Measurements from ENCODE around the gene ACTN3.

Gene ACTN3

DNA sequence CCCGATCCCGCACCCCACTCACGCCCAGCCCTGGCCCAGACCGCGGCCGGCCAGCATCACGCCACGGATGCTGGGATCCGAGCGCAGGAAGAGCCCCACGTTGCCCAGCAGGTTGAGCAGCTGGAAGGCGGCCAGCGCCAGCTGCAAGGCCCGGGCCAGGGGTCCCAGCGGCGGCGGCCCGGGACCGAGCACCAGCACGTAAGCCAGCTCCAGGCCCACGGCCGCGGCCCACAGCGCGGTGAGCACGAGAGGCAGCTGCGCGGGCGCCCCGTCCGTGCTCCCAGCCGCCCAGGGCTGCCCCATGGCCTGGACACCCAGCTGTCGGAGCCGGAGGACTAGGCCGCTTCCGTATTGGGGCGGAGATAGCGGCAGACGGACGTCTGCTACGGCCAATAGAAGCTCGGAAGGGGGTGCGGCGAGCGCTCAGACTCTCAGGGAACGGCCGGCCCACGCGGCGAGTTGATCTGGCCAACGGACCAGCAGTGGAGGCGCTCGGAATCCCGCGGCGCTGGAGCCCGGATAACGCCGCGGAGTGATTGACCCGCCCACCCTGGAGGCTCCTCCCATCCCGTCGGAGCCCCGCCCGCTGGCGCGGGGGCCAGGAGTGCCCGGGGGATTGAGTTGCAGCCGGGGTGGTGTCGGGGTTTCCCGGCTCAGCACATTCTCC lies 869 bp upstream of the ACTN3 start, which contains the start of gene ZDHHC24:
Gene ZDHHC24, minus strand, starts transcription at position 348 of the 667 bp plus-strand sequence. Its CDS starts 45 bp downstream, at position 303.
- DNase-seq (ENCODE audit: low spot score): peak; percentile 97

DNA sequence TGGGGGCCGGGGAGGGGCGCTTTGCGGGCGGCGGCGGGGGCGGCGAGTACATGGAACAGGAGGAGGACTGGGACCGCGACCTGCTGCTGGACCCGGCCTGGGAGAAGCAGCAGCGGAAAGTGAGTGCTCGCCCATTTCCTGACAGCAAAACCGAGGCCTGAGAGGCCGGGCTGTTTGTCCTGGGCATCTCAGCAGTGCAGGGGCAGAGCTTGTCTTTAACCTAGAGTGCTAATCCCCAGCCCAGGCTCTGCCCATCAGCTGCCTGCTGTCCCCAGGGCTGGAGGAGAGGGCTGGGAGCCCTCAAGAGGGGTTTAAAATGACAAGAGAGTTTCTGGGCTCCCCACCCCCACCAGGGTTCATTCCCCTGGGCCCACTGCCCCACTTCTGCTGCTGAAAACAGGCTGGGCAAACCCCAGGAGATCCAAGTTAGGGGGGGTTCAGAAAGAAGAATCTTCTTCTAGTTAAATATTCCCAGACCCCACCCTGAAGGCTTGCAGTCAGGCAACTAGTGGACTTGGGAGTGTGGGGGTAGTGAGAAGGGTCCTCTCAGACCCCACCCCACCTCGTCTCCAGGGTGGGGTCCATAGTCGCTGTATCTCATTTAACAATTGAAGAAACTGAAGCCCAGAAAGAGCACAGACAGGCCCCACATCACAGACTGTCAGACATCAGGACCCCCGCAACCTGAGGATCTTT lies 411 bp downstream of the ACTN3 start:
- no peak for DNase-seq (ENCODE audit: low spot score)

DNA sequence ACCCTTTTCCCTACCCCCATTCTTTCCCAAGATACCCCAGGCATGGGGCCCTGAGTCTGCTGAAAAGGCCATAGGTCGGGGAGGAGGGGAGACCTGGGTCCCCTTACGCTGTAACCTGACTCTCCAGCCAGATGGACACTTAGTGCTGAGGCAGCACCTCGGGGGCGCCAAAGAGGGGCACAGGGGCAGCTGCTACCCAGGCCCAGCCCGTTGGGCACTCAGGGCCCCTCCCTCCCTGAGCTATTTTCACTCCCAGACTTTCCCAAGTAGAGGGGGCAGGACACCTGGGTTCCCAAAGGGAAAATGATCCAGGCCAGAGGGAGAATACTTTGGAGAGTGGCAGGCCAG lies 933 bp downstream of the ACTN3 start:
- no peak for DNase-seq (ENCODE audit: low spot score)

DNA sequence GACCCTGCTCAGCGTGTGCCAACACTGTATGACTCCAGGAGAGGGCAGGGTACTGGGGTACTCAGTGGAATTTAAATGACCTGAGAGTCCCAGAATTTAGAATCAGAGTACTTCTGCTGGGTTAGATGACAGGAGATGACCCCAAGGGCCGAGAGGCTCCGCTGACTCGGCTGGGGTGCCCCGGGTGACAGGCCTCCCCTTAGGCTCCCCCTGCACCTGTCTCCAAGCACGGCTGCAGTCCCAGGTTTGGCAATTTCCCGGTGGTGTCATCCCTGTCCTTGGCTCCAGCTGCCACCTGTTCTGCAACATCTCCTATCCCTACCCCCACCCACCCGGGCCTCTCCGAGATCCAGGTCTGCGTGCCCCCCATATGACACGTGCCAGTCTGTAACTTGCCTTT lies 1.3 kb downstream of the ACTN3 start:
- DNase-seq (ENCODE audit: low spot score): no peak

DNA sequence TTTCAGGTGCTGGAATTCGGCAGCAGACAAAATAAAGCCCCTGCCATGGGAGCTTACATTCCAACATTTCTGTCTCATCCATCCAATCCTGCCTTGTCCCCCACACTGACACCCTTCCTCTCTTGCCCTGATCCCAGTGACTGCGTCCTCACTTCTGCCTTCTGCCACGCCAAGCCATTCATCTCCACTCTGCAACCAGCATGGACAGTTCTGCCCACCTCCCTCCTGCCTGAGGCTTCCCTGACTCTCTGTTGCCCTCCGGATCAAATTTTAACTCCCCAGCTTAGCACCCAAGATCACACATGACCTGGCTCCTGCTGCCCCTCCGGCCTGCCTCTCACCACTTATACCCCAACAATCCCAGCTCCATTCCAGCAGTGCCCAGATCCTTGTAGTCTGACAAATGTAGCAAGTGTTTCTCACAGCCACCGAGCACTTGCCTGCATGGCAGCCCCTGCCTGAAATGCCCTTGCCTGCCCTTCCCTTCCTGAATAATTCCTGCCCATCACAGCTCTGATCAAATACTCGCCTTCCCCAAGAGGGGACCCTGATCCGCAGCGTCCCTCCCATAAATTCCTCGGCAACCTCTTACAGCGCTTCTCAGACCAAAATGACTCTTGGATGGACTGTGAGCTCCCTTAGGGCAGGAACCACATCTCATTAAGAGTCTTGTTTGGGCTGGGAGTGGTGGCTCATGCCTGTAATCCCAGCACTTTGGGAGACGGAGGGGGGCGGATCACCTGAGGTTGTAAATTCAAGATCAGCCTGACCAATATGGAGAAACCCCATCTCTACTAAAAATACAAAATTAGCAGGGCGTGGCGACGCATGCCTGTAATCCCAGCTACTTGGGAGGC lies 2.3 kb downstream of the ACTN3 start:
- DNase-seq (ENCODE audit: low spot score): no peak

DNA sequence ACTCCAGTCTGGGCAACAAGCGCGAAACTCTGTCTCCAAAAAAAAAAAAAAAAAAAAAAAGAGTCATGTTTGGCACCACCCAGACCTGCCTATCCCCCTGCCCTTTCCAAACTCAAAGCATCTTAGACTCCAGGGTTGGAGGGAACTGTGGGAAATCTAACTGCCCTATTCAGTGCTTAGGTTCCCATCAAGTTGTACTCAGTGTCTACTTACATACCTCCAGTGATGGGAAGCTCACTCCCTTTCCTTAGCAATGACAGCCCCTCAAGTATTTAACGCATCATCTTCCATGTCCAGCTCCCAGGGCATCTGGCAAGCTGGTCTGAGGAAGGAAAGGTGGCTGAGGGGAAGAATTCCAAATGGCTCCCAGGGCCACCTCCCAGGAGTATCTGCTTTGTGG lies 3.0 kb downstream of the ACTN3 start:
- no peak for DNase-seq (ENCODE audit: low spot score)

DNA sequence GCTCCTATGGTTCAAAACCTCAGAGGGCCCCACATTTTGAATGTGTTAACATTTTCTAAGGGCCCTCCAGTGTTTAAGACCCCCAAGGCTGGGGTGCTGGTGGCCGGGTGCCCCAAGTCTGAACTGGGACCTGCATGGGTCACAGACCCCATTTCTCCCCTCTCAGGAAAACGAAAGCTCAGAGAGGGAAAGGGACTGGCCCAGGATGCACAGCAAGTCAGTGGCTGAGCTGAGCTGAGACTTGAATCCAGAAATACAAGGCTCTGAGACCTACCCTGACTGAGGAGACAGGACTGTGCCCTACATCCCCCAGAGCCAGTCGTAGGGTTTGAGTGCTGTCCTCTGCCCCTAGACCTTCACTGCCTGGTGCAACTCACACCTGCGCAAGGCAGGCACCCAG lies 4.2 kb downstream of the ACTN3 start:
- DNase-seq (ENCODE audit: low spot score): no peak

DNA sequence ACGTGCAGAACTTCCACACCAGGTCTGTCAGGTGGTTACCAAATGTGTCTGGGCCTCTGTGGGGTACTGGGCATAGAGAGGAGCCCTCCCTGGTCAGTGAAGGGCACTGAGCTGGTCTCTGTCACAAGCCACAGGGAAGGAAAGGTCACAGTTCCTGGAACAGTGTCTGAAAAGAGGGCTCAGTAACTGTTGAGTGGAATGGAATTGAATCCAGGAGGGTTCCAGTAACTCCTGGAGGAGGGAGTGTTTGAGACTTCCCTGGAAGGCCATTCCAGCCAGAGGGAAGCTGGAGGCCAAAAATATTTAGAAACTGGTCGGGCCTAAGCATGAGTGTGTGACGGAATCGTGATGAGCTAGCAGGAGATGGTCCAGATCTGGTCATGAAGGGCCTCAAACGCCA lies 7.9 kb downstream of the ACTN3 start:
- DNase-seq (ENCODE audit: low spot score): no peak

DNA sequence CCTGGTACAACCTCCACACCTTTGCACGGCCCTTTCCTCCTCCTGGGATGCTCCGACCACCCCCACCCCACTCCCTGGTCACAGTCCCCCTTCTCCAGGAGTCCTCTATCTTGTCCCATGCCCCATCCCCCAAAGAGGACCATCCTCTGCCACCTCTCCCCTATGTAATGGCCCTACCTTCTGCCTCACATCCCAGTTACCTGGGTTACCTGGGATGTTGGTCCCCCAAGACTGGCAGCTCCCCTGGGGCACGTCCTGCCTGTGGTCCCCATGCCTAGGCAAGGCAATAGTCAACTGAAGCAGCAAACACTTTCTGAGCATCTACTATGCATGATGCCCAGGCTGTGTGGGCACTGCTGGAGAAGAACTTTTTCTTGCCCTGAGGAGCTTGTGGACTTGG lies 8.7 kb downstream of the ACTN3 start:
- DNase-seq (ENCODE audit: low spot score): no peak

DNA sequence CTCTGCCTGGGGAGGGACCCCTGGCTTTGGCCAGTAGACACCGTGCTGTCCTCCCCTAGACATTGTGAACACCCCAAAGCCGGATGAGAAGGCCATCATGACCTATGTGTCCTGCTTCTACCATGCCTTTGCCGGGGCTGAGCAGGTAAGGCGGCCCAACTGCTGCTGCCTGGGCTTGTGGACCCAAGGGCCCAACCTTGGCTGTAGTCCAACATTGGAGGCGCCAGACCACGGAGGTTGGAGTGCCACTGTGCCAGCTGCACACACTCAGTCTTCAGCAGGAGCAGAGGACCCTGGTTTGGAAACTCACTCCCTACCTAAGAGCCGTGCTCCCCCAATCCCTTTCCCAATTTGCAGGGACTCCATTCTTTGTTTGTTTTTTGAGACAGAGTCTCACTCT lies 9.4 kb downstream of the ACTN3 start:
- DNase-seq (ENCODE audit: low spot score): no peak

DNA sequence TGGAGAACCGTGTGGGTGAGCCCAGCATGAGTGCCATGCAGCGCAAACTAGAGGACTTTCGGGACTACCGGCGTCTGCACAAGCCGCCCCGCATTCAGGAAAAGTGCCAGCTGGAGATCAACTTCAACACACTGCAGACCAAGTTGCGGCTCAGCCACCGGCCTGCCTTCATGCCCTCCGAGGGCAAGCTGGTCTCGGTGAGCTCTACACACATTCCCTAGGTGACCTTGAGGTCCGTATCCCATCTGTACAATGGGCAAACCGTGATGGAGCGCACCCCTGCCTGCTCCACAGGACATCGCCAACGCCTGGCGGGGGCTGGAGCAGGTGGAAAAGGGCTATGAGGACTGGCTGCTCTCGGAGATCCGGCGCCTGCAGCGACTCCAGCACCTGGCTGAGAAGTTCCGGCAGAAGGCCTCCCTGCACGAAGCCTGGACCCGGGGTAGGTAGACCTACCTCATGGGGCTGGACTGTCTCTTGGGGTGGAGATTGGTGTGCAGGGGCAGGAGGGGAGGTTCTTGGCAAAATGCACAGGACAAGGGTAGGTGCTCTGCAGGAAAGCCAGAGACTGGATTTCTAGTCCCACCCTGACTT lies 11.1 kb downstream of the ACTN3 start:
- no peak for DNase-seq (ENCODE audit: low spot score)

DNA sequence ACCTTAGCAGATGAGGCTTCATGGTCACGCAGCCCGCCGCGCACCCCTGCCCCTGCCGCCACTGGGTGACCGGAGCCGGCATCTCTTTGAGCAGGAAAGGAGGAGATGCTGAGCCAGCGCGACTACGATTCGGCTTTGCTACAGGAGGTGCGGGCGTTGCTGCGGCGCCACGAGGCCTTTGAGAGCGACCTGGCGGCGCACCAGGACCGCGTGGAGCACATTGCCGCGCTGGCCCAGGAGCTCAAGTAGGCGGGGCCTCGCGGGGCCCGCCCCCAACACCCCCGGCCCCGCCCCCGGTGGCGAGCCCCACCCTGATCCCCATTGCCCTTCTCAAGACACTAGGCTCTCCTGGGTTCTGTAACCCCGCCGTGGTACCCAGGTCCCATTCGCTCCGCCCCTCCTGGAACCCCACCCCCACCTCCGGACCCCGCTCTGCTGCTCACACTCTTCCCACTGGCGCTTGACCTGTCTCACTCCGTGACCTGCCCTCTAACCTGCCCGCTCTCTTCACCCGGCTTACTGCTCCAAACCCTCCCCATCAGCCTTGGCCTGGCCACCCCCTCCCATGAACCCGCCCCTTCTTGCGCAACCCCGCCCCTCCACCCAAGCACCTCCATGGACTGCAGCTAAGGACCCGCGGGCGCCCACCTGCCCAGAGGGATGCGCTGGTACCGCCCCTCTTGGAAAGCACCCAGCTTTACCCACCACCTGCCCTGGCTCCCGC lies 12.6 kb downstream of the ACTN3 start:
- DNase-seq (ENCODE audit: low spot score): peak; percentile 59

DNA sequence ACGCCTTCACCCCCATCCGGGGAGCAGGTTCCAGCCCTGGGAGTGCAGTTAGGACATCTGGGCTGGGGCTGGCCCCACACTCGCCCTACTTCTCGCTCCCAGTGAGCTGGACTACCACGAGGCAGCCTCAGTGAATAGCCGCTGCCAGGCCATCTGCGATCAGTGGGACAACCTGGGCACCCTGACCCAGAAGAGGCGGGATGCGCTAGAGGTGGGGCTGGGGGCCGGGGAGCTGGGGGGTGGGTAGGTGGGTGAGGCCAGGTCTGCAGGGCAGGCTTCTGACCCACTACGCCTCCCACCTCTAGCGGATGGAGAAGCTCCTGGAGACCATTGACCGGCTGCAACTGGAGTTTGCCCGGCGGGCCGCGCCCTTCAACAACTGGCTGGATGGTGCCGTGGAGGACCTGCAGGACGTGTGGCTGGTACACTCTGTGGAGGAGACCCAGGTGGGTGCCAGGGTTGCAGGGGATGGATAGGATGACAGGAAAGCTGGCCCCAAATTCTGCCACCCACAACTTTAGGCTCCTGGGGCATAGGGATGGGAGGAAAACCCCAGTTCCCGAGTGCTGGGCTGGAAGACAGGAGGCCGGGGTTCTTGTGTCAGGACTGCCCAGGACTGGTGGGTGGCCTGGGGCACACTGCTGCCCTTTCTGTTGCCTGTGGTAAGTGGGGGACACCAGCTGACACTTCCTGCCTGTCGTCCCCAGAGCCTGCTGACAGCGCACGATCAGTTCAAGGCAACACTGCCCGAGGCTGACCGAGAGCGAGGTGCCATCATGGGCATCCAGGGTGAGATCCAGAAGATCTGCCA lies 13.4 kb downstream of the ACTN3 start:
- DNase-seq (ENCODE audit: low spot score): no peak

DNA sequence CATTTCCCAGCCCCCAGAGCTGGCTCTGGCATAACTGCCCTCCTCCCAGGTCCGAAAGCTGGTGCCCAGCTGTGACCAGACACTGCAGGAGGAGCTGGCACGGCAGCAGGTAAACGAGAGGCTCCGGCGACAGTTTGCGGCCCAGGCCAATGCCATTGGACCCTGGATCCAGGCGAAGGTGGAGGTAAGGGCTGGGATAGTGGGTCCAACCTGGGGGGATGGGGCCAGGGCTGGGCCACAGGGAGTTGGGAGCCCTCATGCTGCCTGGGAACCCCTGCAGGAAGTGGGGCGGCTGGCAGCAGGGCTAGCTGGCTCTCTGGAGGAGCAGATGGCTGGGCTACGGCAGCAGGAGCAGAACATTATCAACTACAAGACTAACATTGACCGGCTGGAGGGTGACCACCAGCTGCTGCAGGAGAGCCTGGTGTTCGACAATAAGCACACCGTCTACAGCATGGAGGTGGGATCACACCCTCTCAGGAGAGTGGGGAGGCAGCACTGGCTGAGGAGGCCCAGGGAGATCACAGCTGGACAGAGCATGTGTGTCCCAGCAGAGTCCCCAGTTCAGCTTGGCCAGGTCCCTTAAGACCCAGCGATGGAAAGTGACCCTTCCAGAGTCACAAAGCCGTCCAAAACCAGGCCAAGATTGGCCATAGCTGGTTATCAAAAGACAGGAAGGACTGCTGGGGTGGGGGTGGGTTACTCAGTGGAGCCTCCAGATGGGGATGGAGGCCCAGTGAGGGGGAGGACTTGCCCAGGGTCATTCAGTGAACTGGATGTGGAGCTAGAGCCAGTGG lies 14.7 kb downstream of the ACTN3 start:
- peak; percentile 61 for DNase-seq (ENCODE audit: low spot score)

DNA sequence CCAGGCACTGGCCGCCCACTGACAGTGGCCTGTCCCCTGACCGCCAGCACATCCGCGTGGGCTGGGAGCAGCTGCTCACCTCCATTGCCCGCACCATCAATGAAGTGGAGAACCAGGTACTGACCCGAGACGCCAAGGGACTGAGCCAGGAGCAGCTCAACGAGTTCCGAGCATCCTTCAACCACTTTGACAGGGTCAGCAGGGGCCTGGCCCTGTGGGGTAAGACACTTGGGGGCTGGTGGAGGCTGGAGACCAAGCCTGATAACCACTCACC lies 15.2 kb downstream of the ACTN3 start:
- no peak for DNase-seq (ENCODE audit: low spot score)

DNA sequence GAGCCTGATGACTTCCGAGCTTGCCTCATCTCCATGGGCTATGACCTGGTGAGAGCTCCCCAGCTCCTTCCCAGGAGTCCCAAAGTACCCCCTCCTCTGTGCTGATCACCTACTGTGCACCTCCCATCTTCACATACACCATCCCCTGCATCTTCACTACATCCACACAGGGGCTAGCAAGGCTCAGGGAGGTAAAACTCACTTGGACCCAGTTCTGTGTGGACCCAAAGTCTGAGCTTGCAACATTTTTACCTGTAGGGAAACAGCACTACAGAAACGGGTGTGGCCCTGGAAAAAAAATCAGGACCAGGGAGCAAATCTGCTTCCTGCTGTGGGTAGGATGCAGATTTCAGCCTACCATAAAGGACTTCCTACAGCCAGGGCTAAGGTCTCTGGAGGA lies 15.6 kb downstream of the ACTN3 start:
- peak; percentile 47 for DNase-seq (ENCODE audit: low spot score)

DNA sequence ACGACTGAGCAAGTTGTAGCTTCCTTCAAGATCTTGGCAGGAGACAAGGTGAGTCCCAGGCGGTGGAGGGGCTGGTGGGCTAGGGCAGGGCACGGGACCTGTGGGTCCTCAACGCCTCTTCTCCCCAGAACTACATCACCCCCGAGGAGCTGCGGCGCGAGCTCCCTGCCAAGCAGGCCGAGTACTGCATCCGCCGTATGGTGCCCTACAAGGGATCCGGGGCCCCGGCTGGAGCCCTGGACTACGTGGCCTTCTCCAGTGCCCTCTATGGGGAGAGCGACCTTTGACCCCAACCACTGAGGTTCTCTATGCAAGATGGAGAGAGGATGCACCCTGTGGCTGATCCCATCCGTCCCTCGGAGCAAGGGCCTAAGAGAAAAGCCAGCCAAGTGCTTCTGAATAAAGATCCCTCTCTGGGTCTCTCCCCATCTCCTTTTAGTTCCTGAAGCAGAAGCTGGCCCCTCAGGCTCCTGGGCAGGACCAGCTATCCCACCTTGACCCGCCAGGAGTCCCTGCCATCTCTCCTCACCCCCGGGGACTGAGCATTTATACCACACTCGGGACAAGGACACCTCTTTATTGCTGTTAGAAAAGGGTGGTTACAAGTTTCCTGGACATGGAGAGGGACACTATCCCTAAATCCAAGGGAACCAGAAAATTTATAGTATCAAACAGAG lies 16.3 kb downstream of the ACTN3 start:
- DNase-seq (ENCODE audit: low spot score): no peak

DNA sequence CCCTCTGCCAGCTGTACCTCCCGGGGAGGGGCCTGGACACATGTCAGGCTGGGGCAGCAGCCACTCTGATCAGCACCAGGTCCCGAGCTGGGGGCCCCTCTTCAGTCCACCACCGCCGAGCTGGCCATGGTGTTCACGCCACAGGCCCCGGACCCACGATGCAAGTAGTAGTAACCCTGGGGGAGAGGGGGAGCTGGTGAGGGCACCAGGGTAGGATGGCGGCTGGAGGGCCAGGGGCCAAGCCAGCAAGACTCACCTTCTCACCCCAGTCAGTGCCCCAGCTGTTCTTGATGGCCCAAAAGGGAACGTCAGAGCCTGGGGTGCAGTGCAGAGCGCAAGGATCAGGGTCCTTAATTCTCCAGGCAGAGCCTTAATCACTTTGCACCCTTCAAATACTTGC lies 17.1 kb downstream of the ACTN3 start:
- no peak for DNase-seq (ENCODE audit: low spot score)

DNA sequence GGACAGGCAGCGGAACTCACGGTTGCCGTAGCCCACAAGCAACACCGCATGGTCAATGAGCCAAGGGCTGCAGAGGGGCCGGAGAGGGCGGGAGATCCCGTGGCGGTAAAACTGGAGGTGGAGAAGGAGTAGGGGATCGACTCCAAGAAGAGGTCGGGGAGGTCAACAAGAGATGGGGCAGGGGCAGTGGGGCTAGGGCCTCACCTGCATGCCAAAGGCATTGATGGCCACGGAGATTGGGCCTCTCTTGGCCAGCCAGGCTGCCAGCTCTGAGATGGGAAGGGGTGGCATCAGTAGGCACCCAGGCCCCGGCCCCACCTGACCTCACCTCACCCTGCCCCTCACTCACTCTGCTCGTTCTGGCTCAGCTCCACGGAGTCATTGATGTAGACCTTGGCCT lies 17.8 kb downstream of the ACTN3 start:
- DNase-seq (ENCODE audit: low spot score): no peak

DNA sequence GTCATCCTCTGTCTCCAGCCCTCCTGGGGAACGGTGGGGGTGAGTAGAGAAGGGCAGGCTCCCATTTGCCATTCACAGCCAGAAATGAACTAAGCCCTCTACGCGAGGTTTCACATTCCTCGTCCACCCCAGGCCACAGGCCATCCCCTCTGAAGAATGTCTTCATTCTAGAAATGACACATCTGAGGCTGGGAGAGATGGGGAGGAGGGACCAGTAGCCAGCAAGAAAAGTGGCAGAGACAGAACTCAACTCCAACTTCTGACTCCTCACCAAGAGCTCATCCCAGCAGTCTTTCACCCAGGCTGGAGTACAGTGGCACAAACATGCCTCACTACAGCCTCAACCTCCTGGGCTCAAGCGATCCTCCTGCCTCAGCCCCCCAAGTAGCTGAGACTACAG lies 18.3 kb downstream of the ACTN3 start:
- no peak for DNase-seq (ENCODE audit: low spot score)
